H9 (cell line): ENCODE results near the gene NFAM1. TPM values are rescaled to one million over a fixed set of nuclear protein-coding genes. Genes with fewer than 3 reads are reported as not detected.

Experiments
- DNase-seq: peaks from one replicate; pipeline ENCODE4 v3.0.0-alpha.2; 2017
- H2AFZ ChIP-seq: one replicate; pipeline ENCODE4 v1.6.1; 2013; ENCODE audit warnings: mild to moderate bottlenecking, low read length, control low read depth, moderate library complexity
- H2AK5ac ChIP-seq: 2 replicates; pipeline ENCODE4 v1.6.1; 2013; ENCODE audit warnings: low read length, control low read depth, mixed read lengths; ENCODE audit not compliant: insufficient read length
- H2BK120ac ChIP-seq: one replicate; pipeline ENCODE4 v1.6.1; 2013; ENCODE audit warnings: low read depth, mild to moderate bottlenecking, low read length, control low read depth, inconsistent platforms; ENCODE audit not compliant: poor library complexity, severe bottlenecking
- H2BK12ac ChIP-seq: 2 replicates; pipeline ENCODE4 v1.6.1; 2013; ENCODE audit warnings: low read length, control low read depth, mixed read lengths, low read depth; ENCODE audit not compliant: insufficient read length
- H2BK15ac ChIP-seq: 2 replicates; pipeline ENCODE4 v1.6.1; 2013; ENCODE audit warnings: low read depth, low read length, control low read depth
- H2BK20ac ChIP-seq: one replicate; pipeline ENCODE4 v1.6.1; 2013; ENCODE audit warnings: low read depth, mild to moderate bottlenecking, low read length, control low read depth, inconsistent platforms; ENCODE audit not compliant: poor library complexity, severe bottlenecking
- H2BK5ac ChIP-seq: 2 replicates; pipeline ENCODE4 v1.6.1; 2013; ENCODE audit warnings: low read length, control low read depth, mixed read lengths; ENCODE audit not compliant: insufficient read length
- H3K14ac ChIP-seq: 2 replicates; pipeline ENCODE4 v1.6.1; 2013; ENCODE audit warnings: low read length, control low read depth; ENCODE audit not compliant: insufficient read depth
- H3K18ac ChIP-seq: 2 replicates; pipeline ENCODE4 v1.6.1; 2013; ENCODE audit warnings: low read depth, mild to moderate bottlenecking, mixed read lengths, low read length, control low read depth; ENCODE audit not compliant: insufficient read length
- H3K23ac ChIP-seq: 2 replicates; pipeline ENCODE4 v1.6.1; 2013; ENCODE audit warnings: low read length, control low read depth, mixed read lengths, low read depth; ENCODE audit not compliant: insufficient read length
- H3K23me2 ChIP-seq: 2 replicates; pipeline ENCODE4 v1.6.1; 2013; ENCODE audit warnings: low read depth, mild to moderate bottlenecking, mixed read lengths, low read length, control low read depth; ENCODE audit not compliant: insufficient read length, poor library complexity, severe bottlenecking
- H3K27ac ChIP-seq: 2 replicates; pipeline ENCODE4 v1.5.1; 2013; ENCODE audit warnings: low read length, control low read depth, mixed read lengths, low read depth; ENCODE audit not compliant: insufficient read length
- H3K27me3 ChIP-seq: 2 replicates; pipeline ENCODE4 v1.6.1; 2013; ENCODE audit warnings: low read length, control low read depth, inconsistent platforms; ENCODE audit not compliant: insufficient read depth
- H3K4ac ChIP-seq: 2 replicates; pipeline ENCODE4 v1.6.1; 2013; ENCODE audit warnings: low read depth, mild to moderate bottlenecking, control low read depth, inconsistent platforms, low read length, moderate library complexity
- H3K4me1 ChIP-seq: 2 replicates; pipeline ENCODE4 v1.6.1; 2013; ENCODE audit warnings: low read length, control low read depth, inconsistent platforms; ENCODE audit not compliant: insufficient read depth
- H3K4me2 ChIP-seq: 2 replicates; pipeline ENCODE4 v1.6.1; 2013; ENCODE audit warnings: low read length, control low read depth, mixed read lengths; ENCODE audit not compliant: insufficient read length, insufficient read depth
- H3K56ac ChIP-seq: 2 replicates; pipeline ENCODE4 v1.6.1; 2013; ENCODE audit warnings: low read depth, mild to moderate bottlenecking, mixed read lengths, low read length, control low read depth; ENCODE audit not compliant: insufficient read length
- H3K79me1 ChIP-seq: 2 replicates; pipeline ENCODE4 v1.6.1; 2013; ENCODE audit warnings: low read depth, mild to moderate bottlenecking, moderate library complexity, low read length, control low read depth, inconsistent platforms; ENCODE audit not compliant: insufficient read depth, poor library complexity, severe bottlenecking
- H3K79me2 ChIP-seq: 2 replicates; pipeline ENCODE4 v1.6.1; 2013; ENCODE audit warnings: low read length, control low read depth, inconsistent platforms; ENCODE audit not compliant: insufficient read depth
- H3K9ac ChIP-seq: 2 replicates; pipeline ENCODE4 v1.6.1; 2013; ENCODE audit warnings: low read length, control low read depth, mixed read lengths; ENCODE audit not compliant: insufficient read length; ENCODE audit errors: extremely low read depth
- H3K9me3 ChIP-seq: one replicate; pipeline ENCODE4 v1.6.1; 2013; ENCODE audit warnings: low read depth, low read length, inconsistent platforms; ENCODE audit not compliant: control insufficient read depth
- H3T11ph ChIP-seq: one replicate; pipeline ENCODE4 v1.6.1; 2013; ENCODE audit warnings: mild to moderate bottlenecking, low read length, control low read depth, inconsistent platforms
- H4K20me1 ChIP-seq: one replicate; pipeline ENCODE4 v1.6.1; 2013; ENCODE audit not compliant: control insufficient read depth, insufficient read length, insufficient read depth
- H4K5ac ChIP-seq: 2 replicates; pipeline ENCODE4 v1.6.1; 2013; ENCODE audit warnings: low read depth, mild to moderate bottlenecking, mixed read lengths, low read length, control low read depth; ENCODE audit not compliant: insufficient read length
- H4K8ac ChIP-seq: replicated peaks from 2 replicates; pipeline ENCODE4 v1.6.1; 2013; ENCODE audit warnings: low read length, control low read depth, mixed read lengths, low read depth; ENCODE audit not compliant: insufficient read length
- H4K91ac ChIP-seq: 2 replicates; pipeline ENCODE4 v1.6.1; 2013; ENCODE audit warnings: low read depth, mild to moderate bottlenecking, moderate library complexity, mixed read lengths, low read length, control low read depth; ENCODE audit not compliant: insufficient read length
- H3K27ac Mint-ChIP-seq, 3 experiments: 2 replicates in 2 of 3; 3 replicates in 1 of 3; pipeline ENCODE4 v1.8.0; 2020 to 2021; ENCODE audit warnings: mixed read lengths in 3 of 3, mild to moderate bottlenecking in 1 of 3, moderate library complexity in 1 of 3
- H3K27me3 Mint-ChIP-seq: 2 replicates; pipeline ENCODE4 v1.8.0; 2021; ENCODE audit warnings: low read depth, mild to moderate bottlenecking, moderate library complexity, mixed read lengths
- H3K36me3 Mint-ChIP-seq, 3 experiments: 2 replicates in 2 of 3; 3 replicates in 1 of 3; pipeline ENCODE4 v1.8.0; 2020 to 2021; ENCODE audit warnings: low read depth in 3 of 3, mixed read lengths in 3 of 3; ENCODE audit not compliant: insufficient read depth in 1 of 3
- H3K4me1 Mint-ChIP-seq, 2 experiments: 2 replicates each; pipeline ENCODE4 v1.8.0; 2020; ENCODE audit warnings: mixed read lengths in 2 of 2
- H3K4me3 Mint-ChIP-seq, 2 experiments: 2 replicates in 1 of 2; 3 replicates in 1 of 2; pipeline ENCODE4 v1.8.0; 2020 to 2021; ENCODE audit warnings: mild to moderate bottlenecking in 2 of 2, mixed read lengths in 2 of 2, moderate library complexity in 1 of 2
- H3K9me3 Mint-ChIP-seq, 2 experiments: 2 replicates in 1 of 2; 3 replicates in 1 of 2; pipeline ENCODE4 v1.8.0; 2020; ENCODE audit warnings: mild to moderate bottlenecking in 2 of 2, mixed read lengths in 2 of 2, moderate library complexity in 1 of 2
- WGBS: extraction: QIAGEN DNeasy Blood & Tissue Kit; methylation state at CpG from one replicate; pipeline ENCODE4 v1.1.7; 2013; ENCODE audit warnings: missing lambda C conversion rate, low lambda C conversion rate, mixed read lengths; ENCODE audit not compliant: insufficient read length; ENCODE audit errors: extremely low coverage; 5-methylcytosine and 5-hydroxymethylcytosine counted together
- total RNA-seq: library from RNA; stranded (reverse); gene quantifications from 2 replicates; pipeline ENCODE4 v1.2.1, GENCODE V29; 2021
- TF ChIP-seq, protein P1 (sequence below): fragments of 200-600 bp; sonication (generic); conservative IDR thresholded peaks from 3 replicates; pipeline ENCODE4 v1.8.0; 2021; ENCODE audit warnings: antibody characterized with exemption, mild to moderate bottlenecking

NFAM1 gene
- total RNA-seq, 1 experiment from 2014 or later, result 0.68 TPM

DNA sequence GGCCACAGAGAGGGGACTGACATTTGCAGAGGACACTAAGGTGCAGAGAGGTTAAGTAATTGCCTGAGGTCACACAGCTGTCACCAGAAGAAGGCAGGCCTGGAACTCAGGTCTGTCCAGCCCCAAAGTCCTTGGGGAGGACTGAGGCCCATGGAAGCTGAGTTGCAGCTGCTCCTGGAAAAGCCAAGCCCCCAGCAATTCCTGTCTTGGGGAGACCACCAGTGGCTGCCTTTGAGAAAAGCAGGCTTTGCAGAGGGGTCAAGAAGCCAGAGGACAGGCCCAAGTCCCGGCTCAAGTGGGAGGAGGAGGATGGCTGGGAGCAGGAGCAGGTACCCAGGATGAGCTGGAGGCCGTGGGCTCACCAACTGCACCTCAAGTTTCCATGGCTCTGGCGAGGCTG, 3.4 kb downstream of the NFAM1 start:
- Histone ChIP-seq H3K4ac (no peak overlapping the region), H2BK15ac (no peak overlapping the region), H3K9ac (no peak overlapping the region), H3K9me3 (no peaks in the 10 kb centered on the region), H4K5ac (no peak overlapping the region), H4K91ac (no peak overlapping the region), H3K4me1 (peaks cover 3% of the 10 kb centered on the region; the same call in 1 of the 2 replicates), H3K79me2 (no peaks in the 10 kb centered on the region), H3K27me3 (no peaks in the 10 kb centered on the region), H3K23me2 (no peaks in the 10 kb centered on the region), H2AK5ac (no peak overlapping the region), H3K27ac (no peak overlapping the region), H3K18ac (no peak overlapping the region), H3T11ph (no peak overlapping the region), H2AFZ (no peak overlapping the region), H2BK120ac (no peak overlapping the region), H3K4me2 (no peak overlapping the region), H2BK20ac (no peak overlapping the region), H2BK5ac (no peak overlapping the region), H4K20me1 (no peaks in the 10 kb centered on the region), H3K14ac (no peak overlapping the region), H3K56ac (no peak overlapping the region), H3K23ac (no peak overlapping the region), H2BK12ac (no peak overlapping the region), H3K79me1 (no peaks in the 10 kb centered on the region), H4K8ac (no peak overlapping the region)
- no peaks in the 10 kb centered on the region for H3K36me3 Mint-ChIP-seq
- H3K4me1 Mint-ChIP-seq, result peaks cover 31 to 67% of the 10 kb centered on the region in 2 experiments
- H3K4me3 Mint-ChIP-seq, result no peak overlapping the region
- TF ChIP-seq, protein P1, sequence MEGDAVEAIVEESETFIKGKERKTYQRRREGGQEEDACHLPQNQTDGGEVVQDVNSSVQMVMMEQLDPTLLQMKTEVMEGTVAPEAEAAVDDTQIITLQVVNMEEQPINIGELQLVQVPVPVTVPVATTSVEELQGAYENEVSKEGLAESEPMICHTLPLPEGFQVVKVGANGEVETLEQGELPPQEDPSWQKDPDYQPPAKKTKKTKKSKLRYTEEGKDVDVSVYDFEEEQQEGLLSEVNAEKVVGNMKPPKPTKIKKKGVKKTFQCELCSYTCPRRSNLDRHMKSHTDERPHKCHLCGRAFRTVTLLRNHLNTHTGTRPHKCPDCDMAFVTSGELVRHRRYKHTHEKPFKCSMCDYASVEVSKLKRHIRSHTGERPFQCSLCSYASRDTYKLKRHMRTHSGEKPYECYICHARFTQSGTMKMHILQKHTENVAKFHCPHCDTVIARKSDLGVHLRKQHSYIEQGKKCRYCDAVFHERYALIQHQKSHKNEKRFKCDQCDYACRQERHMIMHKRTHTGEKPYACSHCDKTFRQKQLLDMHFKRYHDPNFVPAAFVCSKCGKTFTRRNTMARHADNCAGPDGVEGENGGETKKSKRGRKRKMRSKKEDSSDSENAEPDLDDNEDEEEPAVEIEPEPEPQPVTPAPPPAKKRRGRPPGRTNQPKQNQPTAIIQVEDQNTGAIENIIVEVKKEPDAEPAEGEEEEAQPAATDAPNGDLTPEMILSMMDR, result no peak
- DNase-seq, result no peak
- peaks cover 41% of the 10 kb centered on the region for H3K27me3 Mint-ChIP-seq
- no CpG with 5 or more reads among the region's 3 CpGs for WGBS
- no peaks in the 10 kb centered on the region; a peak in 1 of 5 replicates for H3K9me3 Mint-ChIP-seq
- no peak overlapping the region for H3K27ac Mint-ChIP-seq
